Peyer's patch (tissue), 4 donors: Measurements from ENCODE around the gene ALDH4A1. TPM values are rescaled to one million over a fixed set of nuclear protein-coding genes. Genes with fewer than 3 reads are reported as not detected.
A peak's percentile ranks its signal among the peaks of the same experiment; 100 is the strongest.

Experiments used
- DNase-seq, 3 donors: peaks; one replicate each; pipeline ENCODE4 v3.0.0-alpha.2; 2017 to 2019
- H3K27ac ChIP-seq, 4 donors: fragments of 200-600 bp; sonication (generic); one replicate each; pipeline ENCODE4 v1.5.1; 2016 to 2019
- H3K27me3 ChIP-seq, 2 donors: fragments of 200-600 bp; sonication (generic); one replicate each; pipeline ENCODE4 v1.5.1; 2019
- H3K36me3 ChIP-seq, 3 donors: fragments of 200-600 bp; sonication (generic); one replicate each; pipeline ENCODE4 v1.5.1; 2016 to 2019
- H3K4me1 ChIP-seq, 4 donors: fragments of 200-600 bp; sonication (generic); one replicate each; pipeline ENCODE4 v1.5.1; 2016 to 2019
- H3K4me3 ChIP-seq, 4 donors: fragments of 200-600 bp; sonication (generic); 1 replicate in 3 of 4; 2 replicates in 1 of 4; pipeline ENCODE4 v1.5.1; 2016 to 2019; ENCODE audit warnings: mild to moderate bottlenecking in 1 of 4
- H3K9me3 ChIP-seq, 4 donors: fragments of 200-600 bp; sonication (generic); one replicate each; pipeline ENCODE4 v1.5.1; 2016 to 2019; ENCODE audit warnings: mild to moderate bottlenecking in 1 of 4
- CTCF ChIP-seq, 6 experiments: fragments of 450-650 bp in 4 of 6; fragments of 200-600 bp in 2 of 6; sonication (generic) in 1 of 6; IDR thresholded peaks; one replicate each; pipeline ENCODE4 v1.5.1; 2017 to 2019; ENCODE audit warnings: antibody characterized with exemption in 6 of 6, mild to moderate bottlenecking in 3 of 6, moderate library complexity in 1 of 6
- POLR2A ChIP-seq, 2 donors: fragments of 450-650 bp; IDR thresholded peaks; one replicate each; pipeline ENCODE4 v1.5.1; 2017; ENCODE audit warnings: antibody characterized with exemption in 2 of 2, mild to moderate bottlenecking in 2 of 2, moderate library complexity in 2 of 2
- total RNA-seq, 4 donors: library from RNA; depleted of rRNA; stranded (reverse); fragments of >200 nt; gene quantifications; one replicate each; pipeline ENCODE4 v1.1.0, GENCODE V29; 2016

The ALDH4A1 gene
- total RNA-seq, 4 donors from 2014 or later, result 2.8 to 5.8 (median 4.1) TPM

- Histone ChIP-seq H3K36me3 (peaks cover 0 to 4% (median 0%) of the 10 kb centered on the region in 3 donors), H3K27ac (peak overlapping the region in 3 of 4 donors; percentile 25 to 82 (median 82)), H3K9me3 (no peaks in the 10 kb centered on the region), H3K27me3 (no peaks in the 10 kb centered on the region), H3K4me1 (peaks cover 0 to 57% (median 22%) of the 10 kb centered on the region in 4 donors), H3K4me3 (no peak overlapping the region)
- no peak for DNase-seq
- TF ChIP-seq POLR2A (IDR thresholded peaks at IDR 0.05), result no peak
- no peak for TF ChIP-seq CTCF (IDR thresholded peaks at IDR 0.05)
These were observed 21.9 kb upstream of the ALDH4A1 start for GRCh38 chr1:18924221-18924691.

- peaks cover 0 to 57% (median 22%) of the 10 kb centered on the region in 4 donors for H3K4me1 ChIP-seq
- peaks cover 0 to 4% (median 0%) of the 10 kb centered on the region in 3 donors for H3K36me3 ChIP-seq
- no peak overlapping the region for H3K4me3 ChIP-seq
- no peaks in the 10 kb centered on the region for H3K9me3 ChIP-seq
- DNase-seq, result no peak
- H3K27ac ChIP-seq, result peak overlapping the region in 2 of 4 donors; percentile 82
- H3K27me3 ChIP-seq, result no peaks in the 10 kb centered on the region
- TF ChIP-seq CTCF (IDR thresholded peaks at IDR 0.05), result no peak
- TF ChIP-seq POLR2A (IDR thresholded peaks at IDR 0.05), result no peak
These were observed 21.4 kb upstream of the ALDH4A1 start for GRCh38 chr1:18923756-18924211.

- Histone ChIP-seq H3K4me3 (no peak overlapping the region), H3K27ac (peak overlapping the region; percentile 43 to 82 (median 68)), H3K9me3 (no peaks in the 10 kb centered on the region), H3K36me3 (peaks cover 0 to 4% (median 0%) of the 10 kb centered on the region in 3 donors), H3K27me3 (no peaks in the 10 kb centered on the region), H3K4me1 (peaks cover 0 to 53% (median 17%) of the 10 kb centered on the region in 4 donors)
- TF ChIP-seq CTCF (IDR thresholded peaks at IDR 0.05), result no peak
- no peak for TF ChIP-seq POLR2A (IDR thresholded peaks at IDR 0.05)
- no peak for DNase-seq
These were observed 20.7 kb upstream of the ALDH4A1 start for GRCh38 chr1:18922848-18923755.

- Histone ChIP-seq H3K4me3 (no peak overlapping the region), H3K27me3 (no peaks in the 10 kb centered on the region), H3K4me1 (peaks cover 0 to 46% (median 11%) of the 10 kb centered on the region in 4 donors), H3K36me3 (peaks cover 0 to 4% (median 0%) of the 10 kb centered on the region in 3 donors), H3K9me3 (no peaks in the 10 kb centered on the region), H3K27ac (peak overlapping the region; percentile 43 to 82 (median 68))
- DNase-seq, result peak in 2 of 3 donors; percentile 26 to 73
- TF ChIP-seq POLR2A (IDR thresholded peaks at IDR 0.05) (no peak), CTCF (IDR thresholded peaks at IDR 0.05) (peak in 1 of 6 experiments; percentile 14)
These were observed 20.0 kb upstream of the ALDH4A1 start for GRCh38 chr1:18922319-18922726.

- no peak for DNase-seq
- Histone ChIP-seq H3K27ac (peak overlapping the region; percentile 43 to 82 (median 68)), H3K36me3 (peaks cover 0 to 9% (median 0%) of the 10 kb centered on the region in 3 donors), H3K4me1 (peaks cover 0 to 39% (median 5%) of the 10 kb centered on the region in 4 donors), H3K27me3 (no peaks in the 10 kb centered on the region), H3K4me3 (no peak overlapping the region), H3K9me3 (no peaks in the 10 kb centered on the region)
- TF ChIP-seq CTCF (IDR thresholded peaks at IDR 0.05) (peak in 4 of 6 experiments; percentile 12 to 24 (median 18)), POLR2A (IDR thresholded peaks at IDR 0.05) (no peak)
These were observed 19.3 kb upstream of the ALDH4A1 start for GRCh38 chr1:18921516-18922251.
